ENCODE measurements around the gene HAND2. TPM values are rescaled to one million over a fixed set of nuclear protein-coding genes. Genes with fewer than 3 reads are reported as not detected.

HAND2 gene
- total RNA-seq, 1 donor from 2014 or later, result not detected

- Mint-ChIP-seq H3K4me1 (ENCODE audit: low read depth, unreplicated experiment) (no peaks in the 10 kb centered on the region), H3K9me3 (ENCODE audit: unreplicated experiment) (no peaks in the 10 kb centered on the region), H3K27ac (ENCODE audit: unreplicated experiment) (no peak overlapping the region), H3K27me3 (ENCODE audit: low read depth, unreplicated experiment) (peaks cover 11% of the 10 kb centered on the region), H3K4me3 (ENCODE audit: unreplicated experiment) (no peak overlapping the region), H3K36me3 (ENCODE audit: low read depth, unreplicated experiment) (no peaks in the 10 kb centered on the region)
- Histone ChIP-seq H2AFZ (ENCODE audit: low read depth, low read length) (no peak overlapping the region), H3K9me3 (ENCODE audit: insufficient read depth, low read depth, low read length) (no peaks in the 10 kb centered on the region), H3K4me3 (ENCODE audit: insufficient read depth, low read depth, low read length) (no peak overlapping the region), H3K27me3 (ENCODE audit: insufficient read depth, low read length) (no peaks in the 10 kb centered on the region), H3K4me1 (ENCODE audit: insufficient read depth, low read length) (no peaks in the 10 kb centered on the region), H3K4me2 (ENCODE audit: low read length) (no peak overlapping the region), H3K27ac (ENCODE audit: low read depth, low read length) (no peak overlapping the region), H3K9ac (ENCODE audit: low read length) (no peak overlapping the region), H4K20me1 (ENCODE audit: insufficient read depth, low read length) (no peaks in the 10 kb centered on the region), H3K36me3 (ENCODE audit: insufficient read depth, low read length) (no peaks in the 10 kb centered on the region), H3K79me2 (ENCODE audit: insufficient read depth, low read length) (no peaks in the 10 kb centered on the region)
- FAIRE-seq (no peak), DNase-seq (ENCODE audit: low read depth) (no peak)
- no peak for TF ChIP-seq EZH2 (IDR thresholded peaks at IDR 0.05; ENCODE audit: insufficient read depth, low read length)
These were observed 45.6 kb upstream of the HAND2 start for GRCh38 chr4:173575482-173576152.

- DNase-seq (ENCODE audit: low read depth) (no peak), FAIRE-seq (no peak)
- Mint-ChIP-seq H3K4me1 (ENCODE audit: low read depth, unreplicated experiment) (no peaks in the 10 kb centered on the region), H3K27me3 (ENCODE audit: low read depth, unreplicated experiment) (peaks cover 6% of the 10 kb centered on the region), H3K36me3 (ENCODE audit: low read depth, unreplicated experiment) (no peaks in the 10 kb centered on the region), H3K9me3 (ENCODE audit: unreplicated experiment) (no peaks in the 10 kb centered on the region), H3K4me3 (ENCODE audit: unreplicated experiment) (no peak overlapping the region), H3K27ac (ENCODE audit: unreplicated experiment) (no peak overlapping the region)
- Histone ChIP-seq H4K20me1 (ENCODE audit: insufficient read depth, low read length) (no peaks in the 10 kb centered on the region), H2AFZ (ENCODE audit: low read depth, low read length) (no peak overlapping the region), H3K4me3 (ENCODE audit: insufficient read depth, low read depth, low read length) (no peak overlapping the region), H3K4me2 (ENCODE audit: low read length) (no peak overlapping the region), H3K36me3 (ENCODE audit: insufficient read depth, low read length) (no peaks in the 10 kb centered on the region), H3K9ac (ENCODE audit: low read length) (no peak overlapping the region), H3K27ac (ENCODE audit: low read depth, low read length) (no peak overlapping the region), H3K27me3 (ENCODE audit: insufficient read depth, low read length) (no peaks in the 10 kb centered on the region), H3K9me3 (ENCODE audit: insufficient read depth, low read depth, low read length) (no peaks in the 10 kb centered on the region), H3K4me1 (ENCODE audit: insufficient read depth, low read length) (no peaks in the 10 kb centered on the region), H3K79me2 (ENCODE audit: insufficient read depth, low read length) (no peaks in the 10 kb centered on the region)
- TF ChIP-seq EZH2 (IDR thresholded peaks at IDR 0.05; ENCODE audit: insufficient read depth, low read length) (no peak), CTCF (IDR thresholded peaks at IDR 0.05; ENCODE audit: insufficient read depth, low read depth, low read length) (no peak)
These were observed 43.7 kb upstream of the HAND2 start for GRCh38 chr4:173573725-173574124.

GRCh38 chr4:173573286-173573685 lies 43.3 kb upstream of the HAND2 start:
- H4K20me1 ChIP-seq (ENCODE audit: insufficient read depth, low read length), result no peaks in the 10 kb centered on the region
- no peaks in the 10 kb centered on the region for H3K27me3 ChIP-seq (ENCODE audit: insufficient read depth, low read length)
- DNase-seq (ENCODE audit: low read depth) (no peak), FAIRE-seq (no peak)
- H3K9ac ChIP-seq (ENCODE audit: low read length), result no peak overlapping the region
- H3K4me1 Mint-ChIP-seq (ENCODE audit: low read depth, unreplicated experiment), result no peaks in the 10 kb centered on the region
- no peaks in the 10 kb centered on the region for H3K4me1 ChIP-seq (ENCODE audit: insufficient read depth, low read length)
- H3K27me3 Mint-ChIP-seq (ENCODE audit: low read depth, unreplicated experiment), result peaks cover 6% of the 10 kb centered on the region
- no peak overlapping the region for H3K27ac Mint-ChIP-seq (ENCODE audit: unreplicated experiment)
- no peaks in the 10 kb centered on the region for H3K36me3 Mint-ChIP-seq (ENCODE audit: low read depth, unreplicated experiment)
- no peak for TF ChIP-seq EZH2 (IDR thresholded peaks at IDR 0.05; ENCODE audit: insufficient read depth, low read length)
- TF ChIP-seq CTCF (IDR thresholded peaks at IDR 0.05; ENCODE audit: insufficient read depth, low read depth, low read length), result no peak
- no peaks in the 10 kb centered on the region for H3K9me3 ChIP-seq (ENCODE audit: insufficient read depth, low read depth, low read length)
- no peaks in the 10 kb centered on the region for H3K79me2 ChIP-seq (ENCODE audit: insufficient read depth, low read length)
- no peak overlapping the region for H3K4me3 ChIP-seq (ENCODE audit: insufficient read depth, low read depth, low read length)
- H3K9me3 Mint-ChIP-seq (ENCODE audit: unreplicated experiment), result no peaks in the 10 kb centered on the region
- H2AFZ ChIP-seq (ENCODE audit: low read depth, low read length), result no peak overlapping the region
- no peak overlapping the region for H3K4me2 ChIP-seq (ENCODE audit: low read length)
- no peaks in the 10 kb centered on the region for H3K36me3 ChIP-seq (ENCODE audit: insufficient read depth, low read length)
- H3K27ac ChIP-seq (ENCODE audit: low read depth, low read length), result no peak overlapping the region
- H3K4me3 Mint-ChIP-seq (ENCODE audit: unreplicated experiment), result no peak overlapping the region
